ENCODE data around the gene ZNF862.

Gene ZNF862

GRCh38 chr7:149811831-149812490, 26.2 kb upstream of the ZNF862 start:
- DNase-seq, result no peak

GRCh38 chr7:149813254-149814035, 24.7 kb upstream of the ZNF862 start:
- no peak for DNase-seq

- DNase-seq, result no peak
Measured at GRCh38 chr7:149814494-149814893, 23.7 kb upstream of the ZNF862 start.

DNA sequence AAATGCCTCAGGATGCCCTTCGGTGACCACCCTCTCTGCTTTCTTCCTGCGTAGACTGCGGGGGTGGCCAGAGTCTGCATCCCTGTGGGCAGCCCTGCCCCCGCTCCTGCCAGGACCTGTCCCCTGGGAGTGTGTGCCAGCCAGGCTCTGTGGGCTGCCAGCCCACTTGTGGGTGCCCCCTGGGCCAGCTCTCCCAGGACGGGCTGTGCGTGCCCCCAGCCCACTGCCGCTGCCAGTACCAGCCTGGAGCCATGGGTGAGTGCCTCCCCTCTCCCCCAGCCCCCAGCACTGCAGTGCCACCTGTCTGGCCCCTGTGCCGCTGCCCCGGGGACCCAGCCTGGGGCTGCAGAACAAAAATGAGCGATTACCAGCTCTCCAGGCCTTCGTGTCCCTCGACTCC, 23.1 kb upstream of the ZNF862 start:
- no peak for DNase-seq

DNA sequence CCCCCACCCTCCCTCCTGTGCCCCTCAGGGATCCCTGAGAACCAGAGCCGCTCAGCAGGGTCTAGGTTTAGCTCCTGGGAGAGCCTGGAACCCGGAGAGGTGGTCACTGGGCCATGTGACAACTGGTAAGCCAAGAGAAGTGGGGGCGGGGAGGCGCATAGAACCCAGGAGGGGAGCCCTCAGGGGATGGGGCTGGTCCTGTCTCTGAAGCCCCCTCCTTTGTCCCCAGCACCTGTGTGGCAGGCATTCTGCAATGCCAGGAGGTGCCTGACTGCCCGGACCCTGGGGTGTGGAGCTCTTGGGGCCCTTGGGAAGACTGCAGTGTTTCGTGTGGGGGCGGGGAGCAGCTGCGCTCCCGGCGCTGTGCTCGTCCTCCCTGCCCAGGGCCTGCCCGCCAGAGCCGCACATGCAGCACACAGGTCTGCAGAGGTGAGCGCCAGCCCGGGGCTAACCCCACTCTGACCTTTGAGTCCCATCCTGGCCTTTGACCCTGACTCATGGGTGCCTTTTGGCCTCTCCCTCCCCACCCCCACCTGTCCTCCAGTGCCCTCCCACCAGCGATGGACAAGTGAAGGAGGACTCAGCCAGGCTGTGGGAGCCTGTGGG, 22.4 kb upstream of the ZNF862 start:
- no peak for DNase-seq

- no peak for DNase-seq
Measured at GRCh38 chr7:149816267-149816751, 21.9 kb upstream of the ZNF862 start.

- DNase-seq, result no peak
Measured at GRCh38 chr7:149816794-149817193, 21.4 kb upstream of the ZNF862 start.

GRCh38 chr7:149817301-149817771, 20.8 kb upstream of the ZNF862 start:
- DNase-seq, result no peak

DNA sequence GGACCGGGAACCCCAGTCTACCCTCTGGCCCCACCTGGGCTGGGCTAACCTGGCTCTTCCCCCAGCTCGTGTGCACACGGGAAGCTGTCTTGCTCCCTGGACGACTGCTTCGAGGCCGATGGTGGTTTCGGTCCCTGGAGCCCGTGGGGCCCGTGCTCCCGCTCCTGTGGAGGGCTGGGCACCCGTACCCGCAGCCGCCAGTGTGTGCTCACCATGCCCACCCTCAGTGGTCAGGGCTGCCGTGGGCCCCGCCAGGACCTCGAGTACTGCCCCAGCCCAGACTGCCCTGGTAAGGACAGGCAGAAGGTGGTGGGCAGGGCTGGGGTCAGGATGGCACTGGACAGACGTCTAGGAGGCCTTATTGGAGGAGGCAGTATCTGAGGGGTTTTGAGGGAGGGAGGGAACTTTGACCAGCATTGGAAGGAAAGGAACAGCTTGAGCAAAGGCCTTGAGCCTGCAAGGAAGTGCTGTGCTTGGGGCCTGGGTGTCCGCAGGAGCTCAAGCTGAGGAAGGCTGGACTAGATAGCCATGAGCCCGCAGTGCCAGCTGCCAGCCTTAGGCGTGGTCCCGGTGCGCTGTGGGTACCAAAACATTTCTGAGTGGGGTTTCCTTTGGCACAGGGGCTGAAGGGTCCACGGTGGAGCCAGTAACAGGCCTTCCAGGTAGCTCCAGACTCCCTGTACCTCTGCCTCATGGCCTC, 20.2 kb upstream of the ZNF862 start:
- DNase-seq, result no peak

DNA sequence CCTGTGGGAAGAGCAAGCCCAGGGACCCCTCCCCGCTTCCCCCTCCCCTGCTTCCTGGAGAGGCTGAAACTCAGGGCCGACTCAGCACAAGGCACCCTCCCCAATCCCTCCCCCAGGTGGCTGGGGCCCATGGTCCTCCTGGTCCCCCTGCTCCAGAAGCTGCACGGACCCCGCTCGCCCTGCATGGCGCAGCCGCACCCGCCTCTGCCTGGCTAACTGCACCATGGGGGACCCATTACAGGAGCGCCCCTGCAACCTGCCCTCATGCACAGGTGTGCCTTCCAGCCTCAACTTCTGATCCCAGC, 19.7 kb upstream of the ZNF862 start:
- no peak for DNase-seq

GRCh38 chr7:149819141-149819960, 18.8 kb upstream of the ZNF862 start:
- DNase-seq, result no peak

- DNase-seq, result no peak
Measured at GRCh38 chr7:149819961-149820340, 18.2 kb upstream of the ZNF862 start.

- DNase-seq, result no peak
Measured at GRCh38 chr7:149820622-149821190, 17.5 kb upstream of the ZNF862 start.

DNA sequence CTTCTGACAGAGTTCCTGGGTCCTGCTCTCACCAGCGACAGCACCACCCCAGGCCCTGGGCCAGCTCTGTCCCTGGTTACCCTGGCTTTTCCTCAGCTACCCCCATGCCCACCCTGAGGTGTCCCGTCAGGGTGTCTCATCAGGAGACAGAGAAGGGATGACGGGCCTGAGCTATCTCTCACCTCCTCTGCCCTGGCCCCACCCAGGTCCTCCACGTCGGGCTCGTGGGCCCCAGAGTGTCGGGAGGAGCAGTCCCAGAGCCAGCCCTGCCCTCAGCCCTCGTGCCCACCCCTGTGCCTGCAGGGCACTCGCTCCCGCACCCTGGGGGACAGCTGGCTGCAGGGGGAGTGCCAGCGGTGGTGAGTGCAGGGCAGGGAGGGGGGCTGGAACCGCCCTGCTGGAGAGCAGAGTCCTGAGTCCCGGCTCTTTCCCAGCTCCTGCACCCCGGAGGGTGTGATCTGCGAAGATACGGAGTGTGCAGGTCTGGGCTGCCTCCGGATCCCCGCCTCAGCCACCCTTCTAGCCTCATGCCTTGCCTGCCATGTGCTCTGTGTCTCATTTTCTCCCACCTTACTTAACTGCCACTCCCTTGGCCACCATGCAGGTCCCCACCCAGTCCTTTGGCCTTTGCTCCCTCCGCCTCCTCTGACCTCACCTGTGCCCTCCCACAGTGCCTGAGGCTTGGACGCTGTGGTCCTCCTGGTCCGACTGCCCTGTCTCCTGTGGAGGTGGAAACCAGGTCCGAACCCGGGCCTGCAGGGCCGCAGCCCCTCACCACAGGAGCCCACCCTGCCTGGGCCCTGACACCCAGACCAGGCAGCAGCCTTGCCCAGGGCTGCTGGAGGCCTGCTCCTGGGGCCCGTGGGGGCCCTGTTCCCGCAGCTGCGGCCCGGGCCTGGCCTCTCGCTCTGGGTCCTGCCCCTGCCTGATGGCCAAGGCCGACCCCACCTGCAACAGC, 16.7 kb upstream of the ZNF862 start:
- no peak for DNase-seq

- DNase-seq, result no peak
Measured at GRCh38 chr7:149822353-149822943, 15.7 kb upstream of the ZNF862 start.

GRCh38 chr7:149823191-149823630, 15.0 kb upstream of the ZNF862 start:
- no peak for DNase-seq

DNA sequence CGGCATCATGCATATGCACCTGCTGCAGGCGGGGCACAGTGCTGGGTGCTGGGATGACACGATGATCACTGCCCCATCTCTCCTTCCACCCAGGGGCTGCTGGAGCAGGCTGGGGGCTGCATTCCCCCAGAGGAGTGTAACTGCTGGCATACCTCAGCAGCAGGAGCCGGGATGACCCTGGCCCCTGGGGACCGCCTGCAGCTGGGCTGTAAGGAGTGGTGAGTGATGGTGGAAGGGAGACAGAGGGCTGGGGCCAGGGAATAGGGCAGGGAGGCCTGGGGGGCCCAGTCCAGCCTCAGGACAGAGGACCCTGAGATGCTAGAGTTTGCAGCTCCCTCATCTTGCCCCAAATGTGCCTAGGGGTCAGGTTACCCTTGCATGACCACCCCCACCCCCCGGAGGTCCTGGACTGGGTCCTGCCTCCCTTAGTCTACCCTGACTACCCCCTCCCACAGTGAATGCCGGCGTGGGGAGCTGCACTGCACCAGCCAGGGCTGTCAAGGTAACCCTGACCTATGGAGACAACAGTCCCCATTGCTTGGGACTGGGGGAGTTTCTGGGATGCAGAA, 14.5 kb upstream of the ZNF862 start:
- DNase-seq, result no peak

- no peak for DNase-seq
Measured at GRCh38 chr7:149824301-149824741, 13.9 kb upstream of the ZNF862 start.

DNA sequence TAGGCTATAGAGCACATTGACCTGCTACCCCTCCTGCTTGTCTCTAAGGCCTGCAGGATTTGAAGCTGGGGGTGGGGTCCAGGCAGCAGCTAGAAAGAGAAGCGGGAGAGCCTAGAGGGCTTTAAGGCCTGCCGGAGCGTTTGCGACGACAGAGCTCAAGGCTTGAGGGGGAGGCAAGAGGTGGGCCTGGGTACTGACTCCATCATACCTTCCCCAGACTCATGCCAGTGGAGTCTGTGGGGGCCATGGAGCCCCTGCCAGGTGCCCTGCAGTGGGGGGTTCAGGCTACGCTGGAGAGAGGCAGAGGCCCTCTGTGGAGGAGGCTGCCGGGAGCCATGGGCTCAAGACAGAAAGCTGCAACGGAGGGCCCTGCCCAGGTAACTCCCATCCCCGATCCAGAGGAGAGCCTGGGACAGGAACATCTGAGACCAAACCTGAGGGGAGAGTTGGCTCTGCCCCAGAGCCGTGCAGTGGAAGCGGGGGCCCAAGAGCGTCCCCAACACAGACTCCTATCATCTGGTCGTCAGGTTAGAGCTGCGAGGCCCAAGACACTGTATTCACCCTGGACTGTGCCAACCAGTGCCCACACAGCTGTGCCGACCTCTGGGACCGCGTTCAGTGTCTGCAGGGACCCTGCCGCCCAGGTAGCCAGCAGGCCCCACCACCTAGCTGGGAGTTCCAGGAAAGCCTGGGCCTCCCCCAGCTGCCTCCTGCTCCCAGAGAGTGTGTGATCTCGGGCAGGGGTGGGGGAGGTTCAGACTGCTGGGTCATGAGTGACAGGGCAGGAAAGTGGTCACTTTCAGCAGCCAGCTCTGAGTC, 13.2 kb upstream of the ZNF862 start:
- DNase-seq, result no peak

Data from stimulated activated CD4-positive, alpha-beta T cell treated with anti-CD3 and anti-CD28 coated beads, Interleukin-4, amount 100 ng/mL, for 24 hours (primary cell).